AG09309 (cell line): Measurements from ENCODE around the gene SYNE3.

Experiments
- DNase-seq: peaks from one replicate; pipeline ENCODE4 v3.0.0-alpha.2; 2010; ENCODE audit warnings: low read depth
- H3K4me3 ChIP-seq: 2 replicates; pipeline ENCODE4 v1.5.1; 2011; ENCODE audit warnings: mild to moderate bottlenecking, low read depth, low read length, moderate library complexity; ENCODE audit not compliant: control insufficient read depth
- TF ChIP-seq, protein P1 (sequence below): IDR thresholded peaks from 2 replicates; pipeline ENCODE4 v1.5.1; 2011; ENCODE audit warnings: mild to moderate bottlenecking, low read depth, low read length, inconsistent platforms; ENCODE audit not compliant: insufficient read depth, control insufficient read depth; ENCODE audit errors: missing control alignments

The SYNE3 gene

DNA sequence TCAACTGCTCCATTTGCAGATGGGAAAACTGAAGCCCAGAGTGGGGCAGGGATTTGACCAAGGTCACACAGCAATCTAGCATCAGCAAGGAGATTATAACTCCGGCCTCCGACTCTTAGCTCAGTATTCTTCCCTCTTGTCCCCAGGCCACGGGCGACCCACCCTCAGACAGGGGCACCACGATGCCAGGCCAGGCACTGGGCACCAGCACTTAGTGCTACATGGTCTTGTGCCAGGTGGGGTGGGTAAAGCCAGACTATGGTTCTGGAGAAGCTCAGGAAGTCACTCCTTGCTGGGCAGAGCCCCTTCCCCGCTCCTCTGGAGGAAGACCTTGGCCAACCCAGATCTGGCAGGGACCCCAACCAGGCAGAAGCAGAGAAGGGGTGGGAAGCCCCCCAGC lies 41.5 kb downstream of the SYNE3 start:
- no peak for DNase-seq
- no peak overlapping the region for H3K4me3 ChIP-seq
- TF ChIP-seq, protein P1, sequence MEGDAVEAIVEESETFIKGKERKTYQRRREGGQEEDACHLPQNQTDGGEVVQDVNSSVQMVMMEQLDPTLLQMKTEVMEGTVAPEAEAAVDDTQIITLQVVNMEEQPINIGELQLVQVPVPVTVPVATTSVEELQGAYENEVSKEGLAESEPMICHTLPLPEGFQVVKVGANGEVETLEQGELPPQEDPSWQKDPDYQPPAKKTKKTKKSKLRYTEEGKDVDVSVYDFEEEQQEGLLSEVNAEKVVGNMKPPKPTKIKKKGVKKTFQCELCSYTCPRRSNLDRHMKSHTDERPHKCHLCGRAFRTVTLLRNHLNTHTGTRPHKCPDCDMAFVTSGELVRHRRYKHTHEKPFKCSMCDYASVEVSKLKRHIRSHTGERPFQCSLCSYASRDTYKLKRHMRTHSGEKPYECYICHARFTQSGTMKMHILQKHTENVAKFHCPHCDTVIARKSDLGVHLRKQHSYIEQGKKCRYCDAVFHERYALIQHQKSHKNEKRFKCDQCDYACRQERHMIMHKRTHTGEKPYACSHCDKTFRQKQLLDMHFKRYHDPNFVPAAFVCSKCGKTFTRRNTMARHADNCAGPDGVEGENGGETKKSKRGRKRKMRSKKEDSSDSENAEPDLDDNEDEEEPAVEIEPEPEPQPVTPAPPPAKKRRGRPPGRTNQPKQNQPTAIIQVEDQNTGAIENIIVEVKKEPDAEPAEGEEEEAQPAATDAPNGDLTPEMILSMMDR, result no peak

DNA sequence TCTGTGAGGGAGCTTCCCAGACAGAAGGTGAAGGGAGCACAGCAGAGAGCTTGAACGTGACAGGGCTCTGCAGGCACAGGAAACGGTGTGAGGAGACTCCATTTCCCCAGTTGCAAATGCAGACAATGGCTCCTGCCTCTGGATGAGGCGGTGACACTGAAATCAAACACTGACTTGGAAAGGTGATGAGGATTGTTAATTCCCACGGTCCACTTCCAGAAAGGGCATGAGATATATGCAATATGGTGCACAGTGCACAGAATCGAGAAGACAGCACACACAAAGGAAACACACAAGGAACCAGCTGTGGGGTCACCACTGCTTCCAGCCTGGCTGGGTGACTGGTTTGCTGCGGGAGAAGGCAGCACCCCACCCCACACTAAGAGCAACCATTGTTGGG lies 42.0 kb downstream of the SYNE3 start:
- TF ChIP-seq, protein P1, result no peak
- DNase-seq, result no peak
- no peak overlapping the region for H3K4me3 ChIP-seq

DNA sequence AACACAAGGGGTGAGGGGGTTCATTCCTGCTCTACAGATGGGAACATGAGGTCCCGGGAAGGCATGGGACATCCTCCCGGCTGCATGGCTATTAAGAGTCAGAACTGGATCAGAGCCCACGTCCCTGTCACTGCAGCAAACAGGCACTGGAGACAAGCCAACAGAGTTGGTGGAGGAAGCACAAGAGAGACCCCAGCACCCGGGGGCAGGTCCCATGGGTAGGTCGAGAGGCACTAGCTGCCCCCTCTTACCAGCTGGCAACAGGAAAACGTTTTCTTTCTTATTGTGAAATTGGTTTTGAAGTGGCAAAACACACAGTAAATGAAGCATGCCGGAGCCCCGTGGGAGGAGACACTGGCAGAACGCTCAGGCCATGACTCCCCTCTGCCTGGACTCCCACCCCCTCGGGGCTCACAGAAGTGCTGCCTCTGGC lies 43.6 kb downstream of the SYNE3 start:
- TF ChIP-seq, protein P1, result no peak

DNA sequence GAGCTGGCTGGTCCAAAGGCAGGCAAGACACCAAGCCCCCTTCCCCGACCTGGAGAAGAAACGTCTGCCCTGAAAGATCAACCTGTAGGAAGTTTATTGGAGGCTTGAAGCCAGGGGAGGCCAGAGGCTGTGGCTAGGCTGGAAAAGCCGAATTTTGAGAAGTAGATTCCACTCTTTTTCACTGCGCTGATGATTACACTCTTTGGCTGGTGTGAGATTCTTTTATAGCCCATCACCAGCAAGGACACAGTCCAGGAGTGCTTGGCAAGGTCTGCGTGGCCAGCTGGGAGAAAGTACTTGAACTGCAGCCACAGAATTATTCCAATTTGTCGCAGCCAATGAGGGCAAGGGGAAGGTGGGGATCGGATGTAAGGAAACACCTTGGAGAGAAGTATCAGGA lies 45.0 kb downstream of the SYNE3 start:
- no peak overlapping the region for H3K4me3 ChIP-seq
- DNase-seq, result no peak
- TF ChIP-seq, protein P1, result no peak

More for the DNA sequence above, 43.6 kb downstream of the SYNE3 start:
- H3K4me3 ChIP-seq, result no peak overlapping the region
- no peak for DNase-seq

DNA sequence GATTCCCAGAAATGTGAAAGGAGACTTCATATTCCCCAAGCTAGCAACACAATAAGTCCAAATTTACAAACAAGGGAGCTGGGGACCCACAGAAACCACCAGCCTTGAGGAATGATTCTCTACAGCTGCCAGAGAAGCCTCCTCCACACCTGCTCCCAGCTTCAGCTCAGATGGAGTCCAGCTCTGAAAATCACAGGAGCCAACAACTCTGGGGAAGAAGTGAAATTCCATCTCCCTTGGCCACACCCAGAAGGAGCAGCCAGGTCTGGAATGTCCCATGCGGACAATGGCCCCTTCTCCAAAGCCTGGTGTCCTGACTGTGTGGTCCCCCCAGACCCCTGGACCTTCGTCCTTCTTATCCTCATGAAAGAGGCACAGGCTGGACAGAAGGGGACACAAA lies 45.4 kb downstream of the SYNE3 start:
- DNase-seq, result no peak
- TF ChIP-seq, protein P1, result no peak
- H3K4me3 ChIP-seq, result no peak overlapping the region

DNA sequence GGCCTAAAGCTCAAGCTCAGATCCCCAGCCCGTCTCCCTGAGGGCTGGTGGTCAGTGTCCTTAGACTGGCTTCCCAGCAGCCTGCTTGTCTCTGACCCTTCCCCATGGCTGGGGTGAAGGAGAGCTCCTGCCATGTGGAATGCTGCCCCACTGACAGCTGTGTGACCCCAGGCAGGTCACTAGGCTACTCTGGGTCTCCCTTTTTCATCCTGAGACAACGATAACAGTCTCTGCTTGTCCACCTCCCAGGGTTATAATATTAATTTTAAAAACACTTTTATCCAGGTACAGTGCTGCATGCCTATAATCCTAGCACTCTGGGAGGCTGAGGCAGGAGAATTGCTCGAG lies 47.3 kb downstream of the SYNE3 start:
- TF ChIP-seq, protein P1, result no peak
- DNase-seq, result no peak
- H3K4me3 ChIP-seq, result no peak overlapping the region
